Endothelial cell of umbilical vein (primary cell): ENCODE data around the gene CFHR2. TPM values are rescaled to one million over a fixed set of nuclear protein-coding genes. Genes with fewer than 3 reads are reported as not detected.

Experiments used
- BruUV-seq: library from RNA; stranded (reverse); fragments of 400-500 nt; replicated peaks from 2 replicates; lab custom pipeline; 2021; lab: Mats Ljungman, UMichigan
- CTCF ChIA-PET: fragments of 300-600, 350-600 bp; sonication (Branson Sonifier 250); formaldehyde crosslinking; loops from one replicate; lab custom pipeline; 2021; ENCODE audit warnings: antibody characterized with exemption, inconsistent platforms; lab: Charles Lee
- POLR2A ChIA-PET: fragments of 300-600, 350-600 bp; sonication (Branson Sonifier 250); formaldehyde crosslinking; loops from one replicate; lab custom pipeline; 2021; ENCODE audit warnings: antibody characterized with exemption, inconsistent platforms; lab: Charles Lee
- DNase-seq: peaks from one replicate; pipeline ENCODE4 v3.0.0-alpha.2; 2011; ENCODE audit warnings: low read depth, low spot score
- FAIRE-seq: peaks from 2 replicates; lab custom pipeline; 2011; peaks lifted over from hg19 to GRCh38; lab: Jason Lieb, UNC
- H2AFZ ChIP-seq: 2 replicates; pipeline ENCODE4 v1.6.0; 2012; ENCODE audit warnings: low read depth, low read length, control low read depth, inconsistent platforms
- H3K27ac ChIP-seq: 2 replicates; pipeline ENCODE4 v1.5.1; 2011; ENCODE audit warnings: low read depth, mild to moderate bottlenecking, control low read depth, low read length, moderate library complexity; ENCODE audit not compliant: insufficient read depth
- H3K27me3 ChIP-seq, 2 experiments: 2 replicates each; pipeline versions ENCODE4 v1.6.0 to v1.6.1; 2011; ENCODE audit warnings: low read length in 2 of 2, mixed read lengths in 1 of 2; ENCODE audit not compliant: control insufficient read depth in 2 of 2, insufficient read depth in 2 of 2
- H3K36me3 ChIP-seq, 2 experiments: 2 replicates in 1 of 2; 3 replicates in 1 of 2; pipeline ENCODE4 v1.5.1; 2011; ENCODE audit warnings: low read length in 2 of 2, mild to moderate bottlenecking in 1 of 2, moderate library complexity in 1 of 2; ENCODE audit not compliant: control insufficient read depth in 2 of 2, insufficient read depth in 2 of 2; ENCODE audit errors: extremely low read depth in 1 of 2
- H3K4me1 ChIP-seq: 3 replicates; pipeline ENCODE4 v1.5.1; 2011; ENCODE audit warnings: mild to moderate bottlenecking, low read length; ENCODE audit not compliant: control insufficient read depth, insufficient read depth; ENCODE audit errors: extremely low read depth
- H3K4me2 ChIP-seq: 2 replicates; pipeline ENCODE4 v1.6.1; 2011; ENCODE audit warnings: low read length, control low read depth, mixed read lengths; ENCODE audit not compliant: insufficient read depth
- H3K4me3 ChIP-seq, 3 experiments: fragments of 200-600 bp in 1 of 3; sonication (generic), shearing (Covaris generic) in 1 of 3; replicated peaks in 1 of 3; 2 replicates each; pipeline ENCODE4 v1.5.1; 2011 to 2016; ENCODE audit warnings: control low read depth in 3 of 3, low read length in 3 of 3, mild to moderate bottlenecking in 2 of 3, inconsistent platforms in 1 of 3, low read depth in 1 of 3, moderate library complexity in 1 of 3; ENCODE audit not compliant: insufficient read depth in 1 of 3
- H3K79me2 ChIP-seq: 2 replicates; pipeline ENCODE4 v1.6.0; 2012; ENCODE audit warnings: low read length, inconsistent platforms; ENCODE audit not compliant: control insufficient read depth, insufficient read depth
- H3K9ac ChIP-seq: replicated peaks from 2 replicates; pipeline ENCODE3; 2011; ENCODE audit warnings: low read length, control low read depth; ENCODE audit not compliant: insufficient read depth; ENCODE audit errors: extremely low read depth
- H3K9me1 ChIP-seq: replicated peaks from 3 replicates; pipeline ENCODE4 v1.6.0; 2011; ENCODE audit warnings: mild to moderate bottlenecking, low read length; ENCODE audit not compliant: control insufficient read depth, insufficient read depth; ENCODE audit errors: extremely low read depth
- H3K9me3 ChIP-seq: replicated peaks from 2 replicates; pipeline ENCODE4 v1.5.1; 2012; ENCODE audit warnings: low read length, inconsistent platforms; ENCODE audit not compliant: control insufficient read depth, insufficient read depth
- H4K20me1 ChIP-seq: replicated peaks from 2 replicates; pipeline ENCODE3; 2011; ENCODE audit warnings: mild to moderate bottlenecking, low read length; ENCODE audit not compliant: control insufficient read depth, insufficient read depth; ENCODE audit errors: extremely low read depth
- EZH2 ChIP-seq: IDR thresholded peaks from 2 replicates; pipeline ENCODE4 v1.6.1; 2012; ENCODE audit warnings: borderline replicate concordance, low read depth, mild to moderate bottlenecking, moderate library complexity, low read length, inconsistent platforms; ENCODE audit not compliant: severe bottlenecking
- FOS ChIP-seq: IDR thresholded peaks from 2 replicates; pipeline ENCODE4 v1.6.1; 2011; ENCODE audit warnings: mild to moderate bottlenecking, low read length, moderate library complexity, borderline replicate concordance; ENCODE audit not compliant: insufficient read depth
- GATA2 ChIP-seq: IDR thresholded peaks from 2 replicates; pipeline ENCODE4 v1.7.0; 2011; ENCODE audit warnings: low read depth, mild to moderate bottlenecking, moderate library complexity, mixed read lengths, low read length; ENCODE audit not compliant: insufficient read length, insufficient read depth
- JUN ChIP-seq: IDR thresholded peaks from 2 replicates; pipeline ENCODE4 v1.6.1; 2011; ENCODE audit warnings: borderline replicate concordance, low read depth; ENCODE audit not compliant: insufficient read length, insufficient read depth
- MYC ChIP-seq: IDR thresholded peaks from one replicate; pipeline ENCODE4 v1.6.1; 2011; ENCODE audit warnings: mild to moderate bottlenecking, low read depth, low read length
- POLR2A ChIP-seq: IDR thresholded peaks from 2 replicates; pipeline ENCODE4 v1.6.1; 2012; ENCODE audit warnings: low read depth, mild to moderate bottlenecking, control low read depth, low read length
- POLR2AphosphoS5 ChIP-seq: IDR thresholded peaks from 2 replicates; pipeline ENCODE4 v1.6.1; 2012; ENCODE audit warnings: low read depth, mild to moderate bottlenecking, control low read depth, low read length, moderate library complexity; ENCODE audit not compliant: insufficient read depth
- dilution Hi-C: fragments of 300-500 bp; cut with MboI; formaldehyde crosslinking; loops from one replicate; pipeline ENCODE4 v1.15.0; 2019; ENCODE audit warnings: low sequenced_read_pairs; ENCODE audit not compliant: extremely low pct_ligation_motif_present
- intact Hi-C: fragments of 100-400 bp; cut with micrococcal nuclease; formaldehyde crosslinking; loops from one replicate; pipeline ENCODE4 v1.10.0; 2022
- polyA plus RNA-seq, 4 experiments: library from polyadenylated mRNA; depleted of rRNA in 3 of 4; stranded (reverse) in 3 of 4; unstranded in 1 of 4; fragments of >200 nt; gene quantifications; 2 replicates each; pipeline versions ENCODE4 v1.2.1 to v1.2.3, GENCODE V29; 2011 to 2012; ENCODE audit warnings: missing spikeins in 1 of 4
- total RNA-seq: library from RNA; stranded (reverse); gene quantifications from 2 replicates; pipeline ENCODE4 v1.2.3, GENCODE V29; 2021
- TF ChIP-seq, protein P1 (sequence below), 2 donors: IDR thresholded peaks; 1 replicate in 1 of 2; 2 replicates in 1 of 2; pipeline ENCODE4 v1.5.1; 2011; ENCODE audit warnings: low read length in 2 of 2, mild to moderate bottlenecking in 2 of 2, moderate library complexity in 2 of 2, control low read depth in 1 of 2, inconsistent platforms in 1 of 2, low read depth in 1 of 2; ENCODE audit not compliant: insufficient read depth in 1 of 2; ENCODE audit errors: extremely low read depth in 1 of 2
- TF ChIP-seq, protein P2 (sequence below): IDR thresholded peaks from 2 replicates; pipeline ENCODE4 v1.6.1; 2011; ENCODE audit not compliant: insufficient read depth, insufficient read length

Gene CFHR2
- total and polyA plus RNA-seq, 2 donors (not counting 3 experiments of a cell fraction or from before 2014, with no cell fraction given), result not detected

DNA sequence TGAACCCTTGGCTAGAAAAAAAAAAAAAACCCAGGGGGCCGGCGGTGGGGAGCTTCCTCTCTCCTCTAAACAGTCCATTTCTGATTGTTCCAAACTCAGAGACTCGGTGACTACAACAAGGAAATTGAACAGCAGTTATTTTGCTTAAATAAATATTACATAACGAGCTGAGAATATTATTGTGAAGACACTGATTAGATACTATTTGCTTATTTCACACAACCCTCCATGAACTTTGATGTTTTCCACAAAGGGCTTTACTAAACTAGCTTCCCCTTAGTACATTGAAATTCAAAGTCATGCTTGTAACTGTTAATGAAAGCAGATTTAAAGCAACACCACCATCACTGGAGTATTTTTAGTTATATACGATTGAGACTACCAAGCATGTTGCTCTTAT is 33.7 kb downstream of the CFHR2 start, which contains the start of gene CFHR5:
TSS of gene CFHR5 (plus strand) at position 279 of the 400 bp plus-strand sequence. CDS start at position 388, 109 bp downstream.
- POLR2A ChIA-PET, result no interaction called here
- H3K4me2 ChIP-seq, result no peak within 1 kb of the TSS

More for the DNA sequence above, 33.7 kb downstream of the CFHR2 start, which contains the start of gene CFHR5:
- dilution Hi-C loops, result no loop called here
- Histone ChIP-seq H3K9me3 (no peaks in the 10 kb centered on the region), H3K79me2 (no peaks in the 10 kb centered on the region), H3K36me3 (no peaks in the 10 kb centered on the region), H3K9me1 (no peaks in the 10 kb centered on the region), H4K20me1 (no peaks in the 10 kb centered on the region), H3K27me3 (no peaks in the 10 kb centered on the region), H3K4me1 (no peaks in the 10 kb centered on the region), H3K4me3 (no peak within 1 kb of the TSS), H3K9ac (no peak within 1 kb of the TSS), H3K27ac (no peak within 1 kb of the TSS), H2AFZ (no peak within 1 kb of the TSS)
- CTCF ChIA-PET, result interaction anchor here (0.7 to 1.1 kb wide), 2 partner anchors 17 to 29 kb away, joined by 3 read pairs; no protein-coding TSS in a partner anchor
- BruUV-seq, result no TSS peak
- no peak for TF ChIP-seq JUN
- no peak for TF ChIP-seq POLR2AphosphoS5
- TF ChIP-seq EZH2, result no peak
- no peak for TF ChIP-seq FOS
- no peak for TF ChIP-seq GATA2
- TF ChIP-seq, protein P1, sequence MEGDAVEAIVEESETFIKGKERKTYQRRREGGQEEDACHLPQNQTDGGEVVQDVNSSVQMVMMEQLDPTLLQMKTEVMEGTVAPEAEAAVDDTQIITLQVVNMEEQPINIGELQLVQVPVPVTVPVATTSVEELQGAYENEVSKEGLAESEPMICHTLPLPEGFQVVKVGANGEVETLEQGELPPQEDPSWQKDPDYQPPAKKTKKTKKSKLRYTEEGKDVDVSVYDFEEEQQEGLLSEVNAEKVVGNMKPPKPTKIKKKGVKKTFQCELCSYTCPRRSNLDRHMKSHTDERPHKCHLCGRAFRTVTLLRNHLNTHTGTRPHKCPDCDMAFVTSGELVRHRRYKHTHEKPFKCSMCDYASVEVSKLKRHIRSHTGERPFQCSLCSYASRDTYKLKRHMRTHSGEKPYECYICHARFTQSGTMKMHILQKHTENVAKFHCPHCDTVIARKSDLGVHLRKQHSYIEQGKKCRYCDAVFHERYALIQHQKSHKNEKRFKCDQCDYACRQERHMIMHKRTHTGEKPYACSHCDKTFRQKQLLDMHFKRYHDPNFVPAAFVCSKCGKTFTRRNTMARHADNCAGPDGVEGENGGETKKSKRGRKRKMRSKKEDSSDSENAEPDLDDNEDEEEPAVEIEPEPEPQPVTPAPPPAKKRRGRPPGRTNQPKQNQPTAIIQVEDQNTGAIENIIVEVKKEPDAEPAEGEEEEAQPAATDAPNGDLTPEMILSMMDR (IDR thresholded peaks at IDR 0.05; ENCODE audit: extremely low read depth in 1 of 2, insufficient read depth in 1 of 2, low read depth in 1 of 2, low read length in 2 of 2), result no peak
- TF ChIP-seq MYC, result no peak
- TF ChIP-seq POLR2A, result no peak
- TF ChIP-seq, protein P2, sequence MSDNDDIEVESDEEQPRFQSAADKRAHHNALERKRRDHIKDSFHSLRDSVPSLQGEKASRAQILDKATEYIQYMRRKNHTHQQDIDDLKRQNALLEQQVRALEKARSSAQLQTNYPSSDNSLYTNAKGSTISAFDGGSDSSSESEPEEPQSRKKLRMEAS, result no peak
- no peak for DNase-seq
- FAIRE-seq, result no peak
- intact Hi-C loops, result no loop called here
